HG02571 (cell line): ENCODE results near the gene KLB.
A peak's percentile ranks its signal among the peaks of the same experiment; 100 is the strongest.
"Not testable (repeated sequence)": the region's sequence is repeated elsewhere in the genome, so short reads cannot be mapped to it uniquely, and the experiment has no call there.

Source experiments
- ATAC-seq: cut with Tn5 transposase; IDR thresholded peaks from one replicate; pipeline ENCODE4 v1.9.1; 2021; ENCODE audit warnings: mild to moderate bottlenecking, moderate library complexity; ENCODE audit not compliant: unreplicated experiment

Gene KLB

GRCh38 chr4:39406763-39407583, at the start of gene KLB:
Gene KLB, plus strand, starts transcription at chr4:39406930. Its CDS starts 20 bp downstream, at chr4:39406950.
- ATAC-seq: no peak

GRCh38 chr4:39357002-39357401, 49.7 kb upstream of the KLB start:
- no peak for ATAC-seq

- not testable (repeated sequence) for ATAC-seq
These were observed 46.1 kb upstream of the KLB start for GRCh38 chr4:39360611-39361010.

- no peak for ATAC-seq
These were observed 43.9 kb upstream of the KLB start for GRCh38 chr4:39362827-39363226.

- ATAC-seq: no peak
These were observed 42.8 kb upstream of the KLB start for GRCh38 chr4:39363773-39364393.

- ATAC-seq: no peak
These were observed 41.4 kb upstream of the KLB start for GRCh38 chr4:39365360-39365759.

GRCh38 chr4:39365830-39366771, 40.6 kb upstream of the KLB start, which contains the start of gene RFC1:
Gene RFC1, minus strand, starts transcription at chr4:39366362. Its CDS starts 121 bp downstream, at chr4:39366241.
- peak; percentile 79 for ATAC-seq

GRCh38 chr4:39367166-39367565, 39.6 kb upstream of the KLB start:
- ATAC-seq: no peak

- no peak for ATAC-seq
These were observed 37.4 kb upstream of the KLB start for GRCh38 chr4:39369301-39369700.

- not testable (repeated sequence) for ATAC-seq
These were observed 35.5 kb upstream of the KLB start for GRCh38 chr4:39371209-39371608.

- no peak for ATAC-seq
These were observed 31.3 kb upstream of the KLB start for GRCh38 chr4:39375478-39375877.

- ATAC-seq: no peak
These were observed 23.0 kb upstream of the KLB start for GRCh38 chr4:39383690-39384089.

GRCh38 chr4:39384563-39384962, 22.2 kb upstream of the KLB start:
- ATAC-seq: no peak

GRCh38 chr4:39390603-39391002, 16.1 kb upstream of the KLB start:
- no peak for ATAC-seq

- ATAC-seq: no peak
These were observed 12.0 kb upstream of the KLB start for GRCh38 chr4:39394706-39395105.

- not testable (repeated sequence) for ATAC-seq
These were observed 5.1 kb upstream of the KLB start for GRCh38 chr4:39401640-39402039.

- no peak for ATAC-seq
These were observed 805 bp downstream of the KLB start for GRCh38 chr4:39407584-39407885.

- no peak for ATAC-seq
These were observed 3.7 kb downstream of the KLB start for GRCh38 chr4:39410415-39410814.

GRCh38 chr4:39411561-39411960, 4.8 kb downstream of the KLB start:
- ATAC-seq: not testable (repeated sequence)

GRCh38 chr4:39415678-39416283, 9.1 kb downstream of the KLB start:
- ATAC-seq: no peak

GRCh38 chr4:39422247-39422646, 15.5 kb downstream of the KLB start:
- ATAC-seq: no peak
